Choroid plexus epithelial cell (primary cell): Measurements from ENCODE around the gene NUP153.

Source experiments
- DNase-seq: peaks from one replicate; pipeline ENCODE4 v3.0.0-alpha.2; 2010; ENCODE audit warnings: low read depth
- H3K4me3 ChIP-seq: 2 replicates; pipeline ENCODE4 v1.5.1; 2011; ENCODE audit warnings: low read depth, mild to moderate bottlenecking, control low read depth, low read length, moderate library complexity
- CTCF ChIP-seq: conservative IDR thresholded peaks from 2 replicates; pipeline ENCODE4 v1.5.1; 2011; ENCODE audit warnings: low read depth, mild to moderate bottlenecking, control low read depth, inconsistent platforms, low read length, moderate library complexity

The NUP153 gene

GRCh38 chr6:17662585-17662984, 44.1 kb downstream of the NUP153 start:
- H3K4me3 ChIP-seq, result no peak overlapping the region
- no peak for DNase-seq
- no peak for TF ChIP-seq CTCF

GRCh38 chr6:17656644-17657043, 50.1 kb downstream of the NUP153 start:
- DNase-seq, result peak; percentile 5
- no peak for TF ChIP-seq CTCF
- no peak overlapping the region for H3K4me3 ChIP-seq

GRCh38 chr6:17656092-17656491, 50.6 kb downstream of the NUP153 start:
- peak; percentile 55 for DNase-seq
- no peak for TF ChIP-seq CTCF
- no peak overlapping the region for H3K4me3 ChIP-seq

GRCh38 chr6:17653198-17653882, 53.4 kb downstream of the NUP153 start:
- DNase-seq, result no peak
- no peak for TF ChIP-seq CTCF
- H3K4me3 ChIP-seq, result no peak overlapping the region

- no peak overlapping the region for H3K4me3 ChIP-seq
- no peak for TF ChIP-seq CTCF
- no peak for DNase-seq
Measured at GRCh38 chr6:17650656-17651309, 55.9 kb downstream of the NUP153 start.

GRCh38 chr6:17648745-17649144, 58.0 kb downstream of the NUP153 start:
- no peak for TF ChIP-seq CTCF
- no peak for DNase-seq
- H3K4me3 ChIP-seq, result no peak overlapping the region

GRCh38 chr6:17640477-17640917, 66.2 kb downstream of the NUP153 start:
- TF ChIP-seq CTCF, result no peak
- peak; percentile 86 for DNase-seq
- no peak overlapping the region for H3K4me3 ChIP-seq
